ENCODE data around the gene ALPL.

ALPL gene

GRCh38 chr1:21510885-21511578, 1.8 kb downstream of the ALPL start:
- DNase-seq: no peak
- TF ChIP-seq CTCF (IDR thresholded peaks at IDR 0.05; ENCODE audit: low read depth, low read length): peak; percentile 64
- H3K36me3 ChIP-seq: no peaks in the 10 kb centered on the region
- H3K27me3 ChIP-seq (ENCODE audit: insufficient read depth, low read depth, severe bottlenecking): no peaks in the 10 kb centered on the region
- H3K9me3 ChIP-seq (ENCODE audit: severe bottlenecking): no peaks in the 10 kb centered on the region
- H3K4me3 ChIP-seq (ENCODE audit: low read depth, low read length): no peak overlapping the region
- no peak overlapping the region for H3K27ac ChIP-seq

GRCh38 chr1:21511579-21512522, 2.6 kb downstream of the ALPL start:
- no peaks in the 10 kb centered on the region for H3K9me3 ChIP-seq (ENCODE audit: severe bottlenecking)
- H3K4me3 ChIP-seq (ENCODE audit: low read depth, low read length): no peak overlapping the region
- H3K36me3 ChIP-seq: no peaks in the 10 kb centered on the region
- H3K27ac ChIP-seq: no peak overlapping the region
- TF ChIP-seq CTCF (IDR thresholded peaks at IDR 0.05; ENCODE audit: low read depth, low read length): no peak
- DNase-seq: no peak
- H3K27me3 ChIP-seq (ENCODE audit: insufficient read depth, low read depth, severe bottlenecking): no peaks in the 10 kb centered on the region

GRCh38 chr1:21514245-21514644, 5.0 kb downstream of the ALPL start:
- Histone ChIP-seq H3K36me3 (no peaks in the 10 kb centered on the region), H3K4me3 (ENCODE audit: low read depth, low read length) (no peak overlapping the region), H3K9me3 (ENCODE audit: severe bottlenecking) (no peaks in the 10 kb centered on the region), H3K27ac (no peak overlapping the region), H3K27me3 (ENCODE audit: insufficient read depth, low read depth, severe bottlenecking) (no peaks in the 10 kb centered on the region)
- TF ChIP-seq CTCF (IDR thresholded peaks at IDR 0.05; ENCODE audit: low read depth, low read length): no peak
- no peak for DNase-seq

- no peak overlapping the region for H3K4me3 ChIP-seq (ENCODE audit: low read depth, low read length)
- H3K36me3 ChIP-seq: no peaks in the 10 kb centered on the region
- no peaks in the 10 kb centered on the region for H3K9me3 ChIP-seq (ENCODE audit: severe bottlenecking)
- TF ChIP-seq CTCF (IDR thresholded peaks at IDR 0.05; ENCODE audit: low read depth, low read length): no peak
- DNase-seq: no peak
- H3K27me3 ChIP-seq (ENCODE audit: insufficient read depth, low read depth, severe bottlenecking): no peaks in the 10 kb centered on the region
- no peak overlapping the region for H3K27ac ChIP-seq
These were observed 8.0 kb downstream of the ALPL start for GRCh38 chr1:21517161-21517589.

- Histone ChIP-seq H3K27ac (no peak overlapping the region), H3K4me3 (ENCODE audit: low read depth, low read length) (no peak overlapping the region), H3K36me3 (no peaks in the 10 kb centered on the region), H3K9me3 (ENCODE audit: severe bottlenecking) (no peaks in the 10 kb centered on the region), H3K27me3 (ENCODE audit: insufficient read depth, low read depth, severe bottlenecking) (no peaks in the 10 kb centered on the region)
- TF ChIP-seq CTCF (IDR thresholded peaks at IDR 0.05; ENCODE audit: low read depth, low read length): no peak
- no peak for DNase-seq
These were observed 8.6 kb downstream of the ALPL start for GRCh38 chr1:21517660-21518480.
